ENCODE data around the gene COTL1. TPM values are rescaled to one million over a fixed set of nuclear protein-coding genes. Genes with fewer than 3 reads are reported as not detected.
"Not testable (repeated sequence)": the region's sequence is repeated elsewhere in the genome, so short reads cannot be mapped to it uniquely, and the experiment has no call there.

Gene COTL1
- total and polyA plus RNA-seq, 2 of the 13 experiments (the other 11 are each of a cell fraction or from before 2014, with no cell fraction given), result 8.7 to 16.9 TPM

- intact Hi-C loops (cut with micrococcal nuclease; ENCODE audit: unreplicated experiment), result no loop called here
- no peak for TF ChIP-seq ISL2 (CRISPR knock-in tag; IDR thresholded peaks at IDR 0.05)
- no peak for TF ChIP-seq ZNF18 (CRISPR knock-in tag; IDR thresholded peaks at IDR 0.05; ENCODE audit: insufficient replicate concordance)
- no peak for TF ChIP-seq MAFK (conservative IDR thresholded peaks at IDR 0.05 in 1 of 2, IDR thresholded peaks at IDR 0.05 in 1 of 2; ENCODE audit: low read length in 2 of 2)
- TF ChIP-seq ZNF878 (CRISPR knock-in tag; IDR thresholded peaks at IDR 0.05), result no peak
- TF ChIP-seq ZNF784 (CRISPR knock-in tag; IDR thresholded peaks at IDR 0.05; ENCODE audit: borderline replicate concordance), result no peak
- TF ChIP-seq CBX2 (IDR thresholded peaks at IDR 0.05; ENCODE audit: low read depth, low read length), result no peak
- TF ChIP-seq CBX2 (CRISPR knock-in tag; IDR thresholded peaks at IDR 0.05; ENCODE audit: low read depth), result no peak
- no peak for TF ChIP-seq ZNF644 (CRISPR knock-in tag; IDR thresholded peaks at IDR 0.05; ENCODE audit: low read depth)
- no peak for TF ChIP-seq TBL1XR1 (IDR thresholded peaks at IDR 0.05; ENCODE audit: borderline replicate concordance, low read length, partially characterized antibody)
- TF ChIP-seq KAT7 (CRISPR knock-in tag; IDR thresholded peaks at IDR 0.05; ENCODE audit: borderline replicate concordance), result no peak
- TF ChIP-seq IKZF4 (CRISPR knock-in tag; IDR thresholded peaks at IDR 0.05; ENCODE audit: borderline replicate concordance, low read depth, not compliant biosample characterization), result no peak
- TF ChIP-seq SPEN (CRISPR knock-in tag; IDR thresholded peaks at IDR 0.05; ENCODE audit: low read depth), result no peak
- no peaks in the 10 kb centered on the region for H3K79me2 ChIP-seq (ENCODE audit: insufficient read depth, low read length)
- H2AFZ ChIP-seq (ENCODE audit: low read length), result no peak overlapping the region
- no peaks in the 10 kb centered on the region for H3K9me3 ChIP-seq (ENCODE audit: low read length)
- DNase-seq (ENCODE audit: low spot score) (no peak), ATAC-seq (no peak), FAIRE-seq (no peak)
- ChIA-PET POLR2A (no interaction called here), CTCF (ENCODE audit: low intra/inter-chr PET ratio, low total read pairs) (no interaction called here)
- H3K4me1 ChIP-seq (ENCODE audit: insufficient read depth, low read length), result peaks cover 23% of the 10 kb centered on the region
- no peak overlapping the region for H3K4me2 ChIP-seq (ENCODE audit: low read depth, low read length)
- H3K27ac ChIP-seq (ENCODE audit: extremely low read length, insufficient read depth, low read length), result no peak overlapping the region
- H3K4me3 ChIP-seq (replicated peaks in 1 of 3; ENCODE audit: insufficient read depth in 1 of 3, low read depth in 2 of 3, low read length in 3 of 3), result no peak overlapping the region
- H3K9ac ChIP-seq (ENCODE audit: insufficient read depth, low read depth, low read length), result no peak overlapping the region
- 32% methylated on average over 17 of the region's 17 CpGs for WGBS (ENCODE audit: low lambda C conversion rate)
- H4K20me1 ChIP-seq (ENCODE audit: insufficient read depth, low read length), result no peaks in the 10 kb centered on the region
- H3K36me3 ChIP-seq (replicated peaks in 1 of 2; ENCODE audit: control insufficient read depth in 1 of 2, insufficient read depth in 2 of 2, low read length in 2 of 2), result no peaks in the 10 kb centered on the region
- in situ Hi-C loops (cut with HindIII; ENCODE audit: extremely low pct_ligation_motif_present, low pct_unique_long_range_greater_than_20kb), result loop anchor here (10.0 kb wide), 1 partner anchor 206 kb away; no protein-coding TSS in a partner anchor
- BruUV-seq (replicated peaks), result no TSS peak
- peaks cover 0 to 12% of the 10 kb centered on the region in 2 experiments; a peak in 3 of 5 replicates for H3K27me3 ChIP-seq (ENCODE audit: control insufficient read depth in 1 of 2, insufficient read depth in 2 of 2, low read length in 2 of 2)
These were observed 99.0 kb downstream of the COTL1 start for GRCh38 chr16:84518804-84519341.

- peaks cover 23% of the 10 kb centered on the region for H3K4me1 ChIP-seq (ENCODE audit: insufficient read depth, low read length)
- ATAC-seq; FAIRE-seq; H3K4me2 ChIP-seq (ENCODE audit: low read depth, low read length); DNase-seq (ENCODE audit: low spot score); H2AFZ ChIP-seq (ENCODE audit: low read length); CTCF ChIA-PET (ENCODE audit: low intra/inter-chr PET ratio, low total read pairs); BruUV-seq (replicated peaks); H3K27ac ChIP-seq (ENCODE audit: extremely low read length, insufficient read depth, low read length); H3K9me3 ChIP-seq (ENCODE audit: low read length); H3K36me3 ChIP-seq (replicated peaks in 1 of 2; ENCODE audit: control insufficient read depth in 1 of 2, insufficient read depth in 2 of 2, low read length in 2 of 2); H3K79me2 ChIP-seq (ENCODE audit: insufficient read depth, low read length); H4K20me1 ChIP-seq (ENCODE audit: insufficient read depth, low read length); H3K9ac ChIP-seq (ENCODE audit: insufficient read depth, low read depth, low read length); H3K4me3 ChIP-seq (replicated peaks in 1 of 3; ENCODE audit: insufficient read depth in 1 of 3, low read depth in 2 of 3, low read length in 3 of 3); intact Hi-C loops (cut with micrococcal nuclease; ENCODE audit: unreplicated experiment); POLR2A ChIA-PET: not testable (repeated sequence)
- H3K27me3 ChIP-seq (ENCODE audit: control insufficient read depth in 1 of 2, insufficient read depth in 2 of 2, low read length in 2 of 2), result peaks cover 0 to 12% of the 10 kb centered on the region in 2 experiments; a peak in 3 of 5 replicates
- in situ Hi-C loops (cut with HindIII; ENCODE audit: extremely low pct_ligation_motif_present, low pct_unique_long_range_greater_than_20kb), result loop anchor here (10.0 kb wide), 1 partner anchor 207 kb away; no protein-coding TSS in a partner anchor
- WGBS (ENCODE audit: low lambda C conversion rate), result 82% methylated on average over 3 of the region's 3 CpGs
These were observed 99.7 kb downstream of the COTL1 start for GRCh38 chr16:84518220-84518619.
